Retinal pigment epithelial cell (primary cell): Measurements from ENCODE around the gene ZDHHC1.
A peak's percentile ranks its signal among the peaks of the same experiment; 100 is the strongest.

Experiments used
- DNase-seq: peaks from one replicate; pipeline ENCODE4 v3.0.0-alpha.2; 2010; ENCODE audit warnings: low read depth
- H3K4me3 ChIP-seq: 2 replicates; pipeline ENCODE4 v1.5.1; 2011; ENCODE audit warnings: mild to moderate bottlenecking, low read length, control low read depth, moderate library complexity
- TF ChIP-seq, protein P1 (sequence below): conservative IDR thresholded peaks from 2 replicates; pipeline ENCODE4 v1.5.1; 2011; ENCODE audit warnings: low read depth, low read length, control low read depth, inconsistent platforms

Gene ZDHHC1

DNA sequence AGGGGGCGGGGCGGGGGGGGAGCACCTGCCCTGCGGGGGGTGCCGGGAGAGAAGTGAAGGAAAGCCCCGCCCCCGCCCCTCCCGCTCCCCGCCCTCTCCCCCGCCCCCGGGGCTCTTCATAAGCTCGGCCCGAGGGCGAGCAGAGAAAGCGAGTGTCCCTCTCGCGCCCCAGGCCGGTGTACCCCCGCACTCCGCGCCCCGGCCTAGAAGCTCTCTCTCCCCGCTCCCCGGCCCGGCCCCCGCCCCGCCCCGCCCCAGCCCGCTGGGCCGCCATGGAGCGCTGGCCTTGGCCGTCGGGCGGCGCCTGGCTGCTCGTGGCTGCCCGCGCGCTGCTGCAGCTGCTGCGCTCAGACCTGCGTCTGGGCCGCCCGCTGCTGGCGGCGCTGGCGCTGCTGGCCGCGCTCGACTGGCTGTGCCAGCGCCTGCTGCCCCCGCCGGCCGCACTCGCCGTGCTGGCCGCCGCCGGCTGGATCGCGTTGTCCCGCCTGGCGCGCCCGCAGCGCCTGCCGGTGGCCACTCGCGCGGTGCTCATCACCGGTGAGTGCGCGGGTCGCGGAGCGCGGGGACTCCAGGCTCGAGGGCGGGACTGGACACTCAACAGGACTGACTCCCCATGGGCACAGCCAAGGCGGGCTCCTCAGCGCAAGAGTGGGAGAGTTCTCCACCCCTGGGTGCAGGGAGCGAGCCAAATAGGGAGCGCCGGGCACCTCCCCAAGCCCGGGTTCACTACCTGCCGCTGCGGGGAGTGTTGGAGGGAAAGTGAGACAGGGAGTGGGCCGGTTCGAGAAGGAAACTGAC, 14.9 kb upstream of the ZDHHC1 start, which contains the start of gene HSD11B2:
HSD11B2 (plus strand) TSS at position 145 of the 798 bp plus-strand sequence; CDS start at position 273, 128 bp downstream.
- peak within 1 kb of the TSS; percentile 17 for H3K4me3 ChIP-seq
- TF ChIP-seq, protein P1, sequence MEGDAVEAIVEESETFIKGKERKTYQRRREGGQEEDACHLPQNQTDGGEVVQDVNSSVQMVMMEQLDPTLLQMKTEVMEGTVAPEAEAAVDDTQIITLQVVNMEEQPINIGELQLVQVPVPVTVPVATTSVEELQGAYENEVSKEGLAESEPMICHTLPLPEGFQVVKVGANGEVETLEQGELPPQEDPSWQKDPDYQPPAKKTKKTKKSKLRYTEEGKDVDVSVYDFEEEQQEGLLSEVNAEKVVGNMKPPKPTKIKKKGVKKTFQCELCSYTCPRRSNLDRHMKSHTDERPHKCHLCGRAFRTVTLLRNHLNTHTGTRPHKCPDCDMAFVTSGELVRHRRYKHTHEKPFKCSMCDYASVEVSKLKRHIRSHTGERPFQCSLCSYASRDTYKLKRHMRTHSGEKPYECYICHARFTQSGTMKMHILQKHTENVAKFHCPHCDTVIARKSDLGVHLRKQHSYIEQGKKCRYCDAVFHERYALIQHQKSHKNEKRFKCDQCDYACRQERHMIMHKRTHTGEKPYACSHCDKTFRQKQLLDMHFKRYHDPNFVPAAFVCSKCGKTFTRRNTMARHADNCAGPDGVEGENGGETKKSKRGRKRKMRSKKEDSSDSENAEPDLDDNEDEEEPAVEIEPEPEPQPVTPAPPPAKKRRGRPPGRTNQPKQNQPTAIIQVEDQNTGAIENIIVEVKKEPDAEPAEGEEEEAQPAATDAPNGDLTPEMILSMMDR, result no peak
- DNase-seq, result peak; percentile 21

DNA sequence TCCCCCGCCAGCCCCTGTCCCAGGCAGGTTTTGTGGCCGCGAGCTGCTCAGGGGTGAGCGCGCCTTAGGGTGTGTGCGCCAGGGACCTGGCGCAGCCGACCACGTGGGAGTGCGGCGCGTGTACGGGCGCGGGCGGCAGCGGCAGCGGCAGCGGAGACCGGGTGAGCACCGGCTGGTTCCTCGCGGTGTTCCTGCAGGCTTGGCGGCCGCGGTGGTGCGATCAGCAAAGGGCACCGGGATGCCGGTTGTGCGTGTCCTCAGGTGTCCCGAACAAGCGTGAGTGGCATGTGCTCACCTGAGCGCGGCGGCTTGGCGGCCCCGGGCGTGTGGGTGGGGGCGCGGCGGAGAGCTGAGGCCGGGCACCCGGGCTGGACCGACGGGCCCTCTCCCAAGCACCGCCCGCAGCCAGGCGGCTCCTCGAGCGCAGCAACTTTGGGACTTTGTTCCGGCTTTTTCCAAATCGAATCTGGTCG, 14.3 kb upstream of the ZDHHC1 start:
- TF ChIP-seq, protein P1, result no peak
- DNase-seq, result no peak
- peak overlapping the region; percentile 4 for H3K4me3 ChIP-seq

DNA sequence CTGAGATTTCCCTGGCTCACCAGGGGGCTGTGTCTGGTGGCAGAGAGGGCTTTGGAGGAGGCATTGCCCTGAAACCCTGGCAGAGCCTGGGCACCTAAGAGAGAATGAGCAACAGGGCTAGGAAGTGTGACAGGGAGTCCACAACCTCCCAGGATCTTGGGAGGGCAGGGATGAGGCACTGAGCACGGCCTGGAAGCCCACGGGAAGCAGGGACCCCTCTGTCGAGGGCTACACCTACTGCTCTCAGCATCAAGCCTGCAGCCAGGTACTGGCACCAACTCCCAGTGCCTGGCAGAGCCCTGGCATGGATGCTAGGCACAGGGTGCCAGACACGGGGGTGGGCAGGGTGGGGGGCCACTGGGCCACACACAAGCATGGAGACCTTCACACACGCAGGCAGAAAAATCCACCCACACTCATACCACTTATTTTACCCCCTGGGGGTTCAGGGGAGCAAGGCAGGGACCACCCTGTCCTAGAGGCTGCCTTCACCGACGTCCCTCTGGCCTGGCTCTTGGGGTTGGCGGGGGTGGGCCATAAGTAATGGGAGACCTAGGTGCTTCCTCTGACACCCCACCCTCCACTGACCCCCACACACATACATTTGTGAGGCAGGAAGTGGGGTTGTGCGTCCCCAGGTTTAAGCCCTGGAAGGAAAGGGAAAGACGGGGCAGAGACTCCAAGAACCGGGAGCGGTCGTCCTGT, 13.7 kb upstream of the ZDHHC1 start:
- TF ChIP-seq, protein P1, result no peak
- no peak overlapping the region for H3K4me3 ChIP-seq
- DNase-seq, result no peak

DNA sequence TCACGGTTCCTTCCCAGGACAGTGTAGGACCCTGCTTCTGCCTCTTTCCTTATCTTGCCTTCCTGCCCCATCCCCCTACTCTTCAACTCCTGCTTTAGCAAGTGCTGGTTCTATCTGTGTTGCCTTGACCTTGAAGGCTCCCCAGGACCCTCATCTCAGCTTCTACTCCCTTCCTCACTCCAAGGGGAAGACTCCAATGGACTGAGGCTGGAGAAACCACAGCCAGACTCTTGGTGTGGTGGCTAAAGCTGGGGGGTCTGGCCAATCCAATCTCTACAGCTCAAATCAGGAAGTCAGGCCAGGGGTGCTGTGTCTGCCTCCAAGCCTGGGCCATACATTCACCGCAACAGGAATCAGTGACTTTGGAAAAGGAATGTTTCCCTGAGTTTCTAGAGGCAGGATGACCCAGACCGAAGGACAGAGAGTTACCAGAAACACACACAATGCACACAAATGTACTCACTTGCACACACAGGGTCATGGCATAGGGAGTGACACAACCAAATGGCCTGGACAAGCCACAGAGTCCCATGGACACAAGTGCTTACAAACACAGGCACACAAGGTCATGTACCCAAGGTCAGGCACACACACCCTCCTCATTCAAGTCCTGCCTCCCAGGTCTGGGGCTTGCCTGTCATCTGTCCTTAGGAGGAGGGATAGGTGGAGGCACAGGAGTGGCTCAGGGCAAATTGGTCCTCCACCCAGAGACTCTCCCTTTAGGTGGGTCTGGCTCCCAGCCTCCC, 12.9 kb upstream of the ZDHHC1 start:
- no peak overlapping the region for H3K4me3 ChIP-seq
- no peak for DNase-seq
- TF ChIP-seq, protein P1, result no peak

DNA sequence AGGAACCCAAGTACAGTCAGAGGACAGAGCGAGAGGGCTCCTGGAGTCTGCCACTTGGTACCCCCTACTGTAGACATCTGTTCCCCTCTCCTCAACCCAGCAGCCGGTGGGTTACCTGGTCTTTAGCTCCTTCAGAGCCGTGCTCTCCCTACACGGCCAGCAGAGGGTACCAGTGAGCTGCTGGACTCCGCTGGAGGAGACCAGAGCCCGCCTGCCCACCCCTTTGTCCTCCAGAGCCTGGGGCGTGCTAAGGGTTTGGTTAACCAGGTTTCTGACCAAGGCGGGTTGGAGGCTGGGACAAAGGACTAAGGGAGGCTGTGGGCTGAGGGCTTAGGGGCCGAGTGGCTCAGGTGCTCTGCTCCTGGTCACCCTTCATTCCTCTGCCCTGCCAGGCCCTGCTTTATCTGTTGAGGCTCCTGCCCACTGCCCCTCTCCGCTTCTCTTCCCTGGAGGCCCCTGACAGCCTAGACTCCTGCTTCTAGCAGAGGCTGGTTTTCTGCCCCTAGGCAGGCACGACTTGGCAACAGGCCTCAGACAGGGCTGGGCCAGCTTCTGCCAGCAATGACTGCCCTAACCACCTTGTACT, 12.0 kb upstream of the ZDHHC1 start:
- TF ChIP-seq, protein P1, result peak; percentile 96
- no peak overlapping the region for H3K4me3 ChIP-seq
- DNase-seq, result peak; percentile 22

DNA sequence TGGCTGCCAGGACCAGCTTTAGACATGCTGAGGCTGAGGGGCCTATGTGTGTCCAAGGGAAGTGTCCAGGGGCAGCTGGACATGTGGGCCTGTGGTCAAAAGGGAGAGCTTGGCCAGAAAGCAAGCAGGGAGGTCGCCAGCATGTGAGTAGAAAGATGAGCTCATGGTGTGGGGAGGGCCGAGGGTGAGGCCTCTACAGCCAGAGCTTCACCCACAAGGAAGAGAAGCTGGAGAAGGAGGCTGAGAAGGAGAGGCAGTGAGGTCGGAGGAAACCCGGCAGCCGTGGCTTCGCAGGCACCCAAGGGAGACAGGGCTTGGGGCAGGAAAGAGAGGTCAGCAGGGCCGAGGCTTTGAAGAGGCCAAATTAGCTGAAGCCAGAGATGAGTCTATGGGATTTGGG, 10.7 kb upstream of the ZDHHC1 start:
- no peak overlapping the region for H3K4me3 ChIP-seq
- TF ChIP-seq, protein P1, result no peak
- no peak for DNase-seq
